Right lobe of liver (tissue), 4 donors: ENCODE measurements around the gene ADA.

ENCODE experiments used
- POLR2A ChIP-seq: fragments of 450-650 bp; IDR thresholded peaks from one replicate; pipeline ENCODE4 v1.6.1; 2017; ENCODE audit warnings: antibody characterized with exemption, mild to moderate bottlenecking
- TF ChIP-seq, protein P1 (sequence below), 4 donors: fragments of 200-600 bp in 3 of 4; fragments of 450-650 bp in 1 of 4; IDR thresholded peaks; one replicate each; pipeline versions ENCODE4 v1.5.1 to v1.8.0; 2016 to 2022; ENCODE audit warnings: antibody characterized with exemption in 4 of 4, mild to moderate bottlenecking in 2 of 4
- donor health status: DM: no; HTN: no; CAD: no.
- donor health status: DM: no; HTN: no; CAD: no.
- donor health status: DM: no; HTN: yes; CAD: no.

DNA sequence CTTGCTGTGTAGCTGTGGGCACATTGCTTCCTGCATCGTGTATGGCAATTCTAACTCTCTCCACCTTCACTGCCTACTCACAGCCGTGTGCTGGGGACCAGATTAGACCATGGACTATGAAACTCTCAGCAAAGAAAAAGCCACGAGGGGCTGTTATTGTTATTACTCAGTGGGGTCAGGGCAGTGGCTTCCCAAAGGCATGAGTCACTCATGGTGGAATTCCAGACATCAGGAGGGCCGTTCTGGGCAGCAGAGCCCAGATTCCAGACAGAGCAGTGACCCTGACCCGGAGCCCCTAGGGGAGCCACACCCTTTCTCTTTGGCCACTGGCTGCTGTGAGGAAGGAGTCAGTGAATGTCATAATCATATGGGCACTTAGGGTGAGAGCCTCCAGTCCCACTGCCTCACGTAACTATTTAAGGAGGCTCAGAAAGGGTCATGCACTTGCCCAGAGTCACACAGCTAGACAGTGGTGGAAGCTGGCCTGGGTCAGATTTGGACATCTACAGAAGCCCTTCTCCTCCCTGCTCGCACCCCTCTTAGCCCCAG is 41.5 kb upstream of the ADA start:
- TF ChIP-seq, protein P1, sequence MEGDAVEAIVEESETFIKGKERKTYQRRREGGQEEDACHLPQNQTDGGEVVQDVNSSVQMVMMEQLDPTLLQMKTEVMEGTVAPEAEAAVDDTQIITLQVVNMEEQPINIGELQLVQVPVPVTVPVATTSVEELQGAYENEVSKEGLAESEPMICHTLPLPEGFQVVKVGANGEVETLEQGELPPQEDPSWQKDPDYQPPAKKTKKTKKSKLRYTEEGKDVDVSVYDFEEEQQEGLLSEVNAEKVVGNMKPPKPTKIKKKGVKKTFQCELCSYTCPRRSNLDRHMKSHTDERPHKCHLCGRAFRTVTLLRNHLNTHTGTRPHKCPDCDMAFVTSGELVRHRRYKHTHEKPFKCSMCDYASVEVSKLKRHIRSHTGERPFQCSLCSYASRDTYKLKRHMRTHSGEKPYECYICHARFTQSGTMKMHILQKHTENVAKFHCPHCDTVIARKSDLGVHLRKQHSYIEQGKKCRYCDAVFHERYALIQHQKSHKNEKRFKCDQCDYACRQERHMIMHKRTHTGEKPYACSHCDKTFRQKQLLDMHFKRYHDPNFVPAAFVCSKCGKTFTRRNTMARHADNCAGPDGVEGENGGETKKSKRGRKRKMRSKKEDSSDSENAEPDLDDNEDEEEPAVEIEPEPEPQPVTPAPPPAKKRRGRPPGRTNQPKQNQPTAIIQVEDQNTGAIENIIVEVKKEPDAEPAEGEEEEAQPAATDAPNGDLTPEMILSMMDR (IDR thresholded peaks at IDR 0.05), result no peak
- TF ChIP-seq POLR2A, result no peak
